Fibroblast of villous mesenchyme (primary cell): ENCODE data around the gene NR3C2. TPM values are rescaled to one million over a fixed set of nuclear protein-coding genes. Genes with fewer than 3 reads are reported as not detected.

ENCODE experiments used
- DNase-seq: peaks from one replicate; pipeline ENCODE4 v3.0.0-alpha.2; 2010; ENCODE audit warnings: low read depth
- H3K4me3 ChIP-seq: 2 replicates; pipeline ENCODE4 v1.5.1; 2011; ENCODE audit warnings: low read depth, mild to moderate bottlenecking, low read length
- total RNA-seq: library from RNA; depleted of rRNA; stranded (reverse); fragments of >200 nt; gene quantifications from 2 replicates; pipeline ENCODE4 v1.2.3, GENCODE V29; 2012
- TF ChIP-seq, protein P1 (sequence below): IDR thresholded peaks from 2 replicates; pipeline ENCODE4 v1.5.1; 2012; ENCODE audit warnings: low read depth, mild to moderate bottlenecking, low read length; ENCODE audit not compliant: insufficient read depth

The NR3C2 gene
- total RNA-seq, 1 donor: under 0.01 TPM

DNA sequence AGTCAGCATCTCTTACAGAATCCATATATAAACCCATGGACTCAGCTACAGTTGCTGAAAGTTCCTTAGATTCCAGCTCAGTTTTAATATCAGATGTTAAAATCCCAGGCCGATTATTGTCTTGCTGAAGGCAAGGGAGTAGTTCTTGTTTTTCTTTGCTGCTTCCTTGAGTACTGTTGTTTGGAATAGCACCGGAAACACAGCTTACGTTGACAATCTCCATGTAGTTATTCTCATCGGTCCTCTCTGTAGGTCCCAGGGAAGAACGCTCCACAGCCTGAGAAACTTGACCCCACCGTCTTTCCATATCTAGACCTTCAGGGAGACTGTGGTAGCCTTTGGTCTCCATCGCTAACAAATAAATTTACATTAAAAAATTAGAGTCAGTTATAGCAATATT, 5.7 kb downstream of the NR3C2 start:
- H3K4me3 ChIP-seq: no peak overlapping the region
- TF ChIP-seq, protein P1, sequence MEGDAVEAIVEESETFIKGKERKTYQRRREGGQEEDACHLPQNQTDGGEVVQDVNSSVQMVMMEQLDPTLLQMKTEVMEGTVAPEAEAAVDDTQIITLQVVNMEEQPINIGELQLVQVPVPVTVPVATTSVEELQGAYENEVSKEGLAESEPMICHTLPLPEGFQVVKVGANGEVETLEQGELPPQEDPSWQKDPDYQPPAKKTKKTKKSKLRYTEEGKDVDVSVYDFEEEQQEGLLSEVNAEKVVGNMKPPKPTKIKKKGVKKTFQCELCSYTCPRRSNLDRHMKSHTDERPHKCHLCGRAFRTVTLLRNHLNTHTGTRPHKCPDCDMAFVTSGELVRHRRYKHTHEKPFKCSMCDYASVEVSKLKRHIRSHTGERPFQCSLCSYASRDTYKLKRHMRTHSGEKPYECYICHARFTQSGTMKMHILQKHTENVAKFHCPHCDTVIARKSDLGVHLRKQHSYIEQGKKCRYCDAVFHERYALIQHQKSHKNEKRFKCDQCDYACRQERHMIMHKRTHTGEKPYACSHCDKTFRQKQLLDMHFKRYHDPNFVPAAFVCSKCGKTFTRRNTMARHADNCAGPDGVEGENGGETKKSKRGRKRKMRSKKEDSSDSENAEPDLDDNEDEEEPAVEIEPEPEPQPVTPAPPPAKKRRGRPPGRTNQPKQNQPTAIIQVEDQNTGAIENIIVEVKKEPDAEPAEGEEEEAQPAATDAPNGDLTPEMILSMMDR: no peak
- no peak for DNase-seq

DNA sequence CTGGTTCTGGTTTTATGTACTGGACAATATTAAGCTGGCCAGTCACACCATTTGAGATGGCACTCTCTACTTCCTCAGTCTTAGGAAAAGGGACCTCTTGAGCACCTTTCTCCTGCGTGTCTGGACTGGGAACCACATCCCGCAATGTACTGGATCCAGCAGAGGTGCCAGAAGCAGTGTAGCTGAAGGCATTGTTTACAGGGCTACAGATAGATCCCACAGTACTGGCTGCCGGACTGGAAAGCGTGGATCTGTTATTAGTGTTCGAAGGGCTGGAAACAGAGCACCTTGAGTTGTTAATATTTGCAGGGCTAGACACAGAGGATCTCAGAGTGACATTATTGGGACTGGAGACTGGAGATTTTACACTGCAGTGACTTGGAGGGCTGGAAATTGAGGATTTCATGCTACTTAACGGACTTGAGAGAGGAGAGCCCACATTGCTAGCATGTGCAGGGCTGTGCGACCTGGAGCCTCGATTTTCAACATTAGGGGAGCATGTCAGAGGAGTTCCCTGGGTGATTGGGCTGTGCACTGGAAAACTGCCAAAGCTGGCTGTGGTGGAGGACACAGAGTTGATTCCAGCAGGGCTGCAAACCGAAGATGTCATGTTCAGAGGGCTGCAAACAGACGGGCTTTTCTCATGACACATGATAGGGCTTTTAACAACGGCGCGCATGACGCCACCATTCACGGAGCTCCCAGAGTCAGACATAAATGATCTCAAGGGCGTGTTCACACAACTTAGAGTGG, 6.4 kb downstream of the NR3C2 start:
- H3K4me3 ChIP-seq: no peak overlapping the region
- no peak for DNase-seq
- TF ChIP-seq, protein P1: no peak

DNA sequence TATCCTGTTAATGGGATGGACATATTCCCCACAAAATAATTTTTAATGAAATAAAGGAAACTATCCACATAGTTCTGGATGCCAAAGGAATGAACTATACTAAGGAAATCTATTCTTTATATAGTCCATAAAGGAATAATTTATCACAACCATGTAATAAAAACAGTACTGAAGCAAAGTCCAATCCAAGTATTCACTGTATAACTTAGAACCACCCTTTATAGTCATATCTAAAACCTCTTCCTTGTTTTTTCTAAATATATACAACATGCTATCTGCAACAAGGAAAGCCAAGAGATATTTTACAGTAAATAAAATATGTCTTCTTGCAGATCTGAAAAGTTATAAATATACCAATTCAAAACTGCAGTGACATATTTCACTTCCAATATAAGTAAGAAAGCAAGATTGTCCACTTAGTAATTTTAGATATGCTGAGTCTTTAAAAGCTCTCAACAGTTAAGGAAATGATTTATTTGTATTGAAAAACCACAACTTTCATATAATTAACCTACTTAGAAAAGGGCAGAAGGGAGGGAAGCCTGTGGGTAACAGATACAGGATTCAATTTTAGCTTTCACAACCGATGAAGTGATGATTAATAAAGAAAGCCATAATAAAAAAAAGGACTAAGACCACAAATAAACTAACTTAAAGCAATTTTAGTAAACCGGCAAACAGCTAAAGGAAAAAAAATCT, 8.0 kb downstream of the NR3C2 start:
- H3K4me3 ChIP-seq: no peak overlapping the region
- TF ChIP-seq, protein P1: no peak
- no peak for DNase-seq

GRCh38 chr4:148431401-148431800, 10.8 kb downstream of the NR3C2 start:
- TF ChIP-seq, protein P1: no peak
- no peak for DNase-seq
- no peak overlapping the region for H3K4me3 ChIP-seq

DNA sequence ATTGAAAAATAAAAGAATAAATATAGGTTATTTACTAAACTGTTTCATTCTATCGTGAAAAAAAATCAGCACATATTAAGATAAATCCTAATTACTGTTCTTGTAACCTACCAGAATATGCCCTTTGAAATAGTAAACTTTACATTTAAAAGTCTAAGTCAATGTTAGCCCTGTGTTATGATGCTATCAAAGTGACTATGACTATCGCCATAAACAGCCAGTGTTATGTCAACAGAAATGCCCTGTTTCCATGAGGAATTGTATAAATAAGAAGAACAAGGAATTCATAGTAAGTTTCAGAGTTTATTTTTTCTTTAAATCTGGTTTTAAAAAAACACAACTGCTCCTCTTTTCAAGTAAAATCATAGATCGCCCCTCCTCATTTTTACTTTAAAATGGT, 11.4 kb downstream of the NR3C2 start:
- H3K4me3 ChIP-seq: no peak overlapping the region
- TF ChIP-seq, protein P1: no peak
- no peak for DNase-seq

- TF ChIP-seq, protein P1: no peak
- DNase-seq: no peak
These were observed 13.0 kb downstream of the NR3C2 start for GRCh38 chr4:148429206-148429605.

More at GRCh38 chr4:148429206-148429605, 13.0 kb downstream of the NR3C2 start:
- H3K4me3 ChIP-seq: no peak overlapping the region
